H9 (cell line): ENCODE measurements around the gene BRMS1L. TPM values are rescaled to one million over a fixed set of nuclear protein-coding genes. Genes with fewer than 3 reads are reported as not detected.

Experiments used
- DNase-seq: peaks from one replicate; pipeline ENCODE4 v3.0.0-alpha.2; 2017
- H2AFZ ChIP-seq: one replicate; pipeline ENCODE4 v1.6.1; 2013; ENCODE audit warnings: mild to moderate bottlenecking, low read length, control low read depth, moderate library complexity
- H2AK5ac ChIP-seq: 2 replicates; pipeline ENCODE4 v1.6.1; 2013; ENCODE audit warnings: low read length, control low read depth, mixed read lengths; ENCODE audit not compliant: insufficient read length
- H2BK120ac ChIP-seq: one replicate; pipeline ENCODE4 v1.6.1; 2013; ENCODE audit warnings: low read depth, mild to moderate bottlenecking, low read length, control low read depth, inconsistent platforms; ENCODE audit not compliant: poor library complexity, severe bottlenecking
- H2BK12ac ChIP-seq: 2 replicates; pipeline ENCODE4 v1.6.1; 2013; ENCODE audit warnings: low read length, control low read depth, mixed read lengths, low read depth; ENCODE audit not compliant: insufficient read length
- H2BK15ac ChIP-seq: 2 replicates; pipeline ENCODE4 v1.6.1; 2013; ENCODE audit warnings: low read depth, low read length, control low read depth
- H2BK20ac ChIP-seq: one replicate; pipeline ENCODE4 v1.6.1; 2013; ENCODE audit warnings: low read depth, mild to moderate bottlenecking, low read length, control low read depth, inconsistent platforms; ENCODE audit not compliant: poor library complexity, severe bottlenecking
- H2BK5ac ChIP-seq: 2 replicates; pipeline ENCODE4 v1.6.1; 2013; ENCODE audit warnings: low read length, control low read depth, mixed read lengths; ENCODE audit not compliant: insufficient read length
- H3K14ac ChIP-seq: 2 replicates; pipeline ENCODE4 v1.6.1; 2013; ENCODE audit warnings: low read length, control low read depth; ENCODE audit not compliant: insufficient read depth
- H3K18ac ChIP-seq: 2 replicates; pipeline ENCODE4 v1.6.1; 2013; ENCODE audit warnings: low read depth, mild to moderate bottlenecking, mixed read lengths, low read length, control low read depth; ENCODE audit not compliant: insufficient read length
- H3K23ac ChIP-seq: 2 replicates; pipeline ENCODE4 v1.6.1; 2013; ENCODE audit warnings: low read length, control low read depth, mixed read lengths, low read depth; ENCODE audit not compliant: insufficient read length
- H3K23me2 ChIP-seq: 2 replicates; pipeline ENCODE4 v1.6.1; 2013; ENCODE audit warnings: low read depth, mild to moderate bottlenecking, mixed read lengths, low read length, control low read depth; ENCODE audit not compliant: insufficient read length, poor library complexity, severe bottlenecking
- H3K27ac ChIP-seq: 2 replicates; pipeline ENCODE4 v1.5.1; 2013; ENCODE audit warnings: low read length, control low read depth, mixed read lengths, low read depth; ENCODE audit not compliant: insufficient read length
- H3K27me3 ChIP-seq: 2 replicates; pipeline ENCODE4 v1.6.1; 2013; ENCODE audit warnings: low read length, control low read depth, inconsistent platforms; ENCODE audit not compliant: insufficient read depth
- H3K4ac ChIP-seq: 2 replicates; pipeline ENCODE4 v1.6.1; 2013; ENCODE audit warnings: low read depth, mild to moderate bottlenecking, control low read depth, inconsistent platforms, low read length, moderate library complexity
- H3K4me1 ChIP-seq: 2 replicates; pipeline ENCODE4 v1.6.1; 2013; ENCODE audit warnings: low read length, control low read depth, inconsistent platforms; ENCODE audit not compliant: insufficient read depth
- H3K4me2 ChIP-seq: 2 replicates; pipeline ENCODE4 v1.6.1; 2013; ENCODE audit warnings: low read length, control low read depth, mixed read lengths; ENCODE audit not compliant: insufficient read length, insufficient read depth
- H3K56ac ChIP-seq: 2 replicates; pipeline ENCODE4 v1.6.1; 2013; ENCODE audit warnings: low read depth, mild to moderate bottlenecking, mixed read lengths, low read length, control low read depth; ENCODE audit not compliant: insufficient read length
- H3K79me1 ChIP-seq: 2 replicates; pipeline ENCODE4 v1.6.1; 2013; ENCODE audit warnings: low read depth, mild to moderate bottlenecking, moderate library complexity, low read length, control low read depth, inconsistent platforms; ENCODE audit not compliant: insufficient read depth, poor library complexity, severe bottlenecking
- H3K79me2 ChIP-seq: 2 replicates; pipeline ENCODE4 v1.6.1; 2013; ENCODE audit warnings: low read length, control low read depth, inconsistent platforms; ENCODE audit not compliant: insufficient read depth
- H3K9ac ChIP-seq: 2 replicates; pipeline ENCODE4 v1.6.1; 2013; ENCODE audit warnings: low read length, control low read depth, mixed read lengths; ENCODE audit not compliant: insufficient read length; ENCODE audit errors: extremely low read depth
- H3K9me3 ChIP-seq: one replicate; pipeline ENCODE4 v1.6.1; 2013; ENCODE audit warnings: low read depth, low read length, inconsistent platforms; ENCODE audit not compliant: control insufficient read depth
- H3T11ph ChIP-seq: one replicate; pipeline ENCODE4 v1.6.1; 2013; ENCODE audit warnings: mild to moderate bottlenecking, low read length, control low read depth, inconsistent platforms
- H4K20me1 ChIP-seq: one replicate; pipeline ENCODE4 v1.6.1; 2013; ENCODE audit not compliant: control insufficient read depth, insufficient read length, insufficient read depth
- H4K5ac ChIP-seq: 2 replicates; pipeline ENCODE4 v1.6.1; 2013; ENCODE audit warnings: low read depth, mild to moderate bottlenecking, mixed read lengths, low read length, control low read depth; ENCODE audit not compliant: insufficient read length
- H4K8ac ChIP-seq: replicated peaks from 2 replicates; pipeline ENCODE4 v1.6.1; 2013; ENCODE audit warnings: low read length, control low read depth, mixed read lengths, low read depth; ENCODE audit not compliant: insufficient read length
- H4K91ac ChIP-seq: 2 replicates; pipeline ENCODE4 v1.6.1; 2013; ENCODE audit warnings: low read depth, mild to moderate bottlenecking, moderate library complexity, mixed read lengths, low read length, control low read depth; ENCODE audit not compliant: insufficient read length
- H3K27ac Mint-ChIP-seq, 3 experiments: 2 replicates in 2 of 3; 3 replicates in 1 of 3; pipeline ENCODE4 v1.8.0; 2020 to 2021; ENCODE audit warnings: mixed read lengths in 3 of 3, mild to moderate bottlenecking in 1 of 3, moderate library complexity in 1 of 3
- H3K27me3 Mint-ChIP-seq: 2 replicates; pipeline ENCODE4 v1.8.0; 2021; ENCODE audit warnings: low read depth, mild to moderate bottlenecking, moderate library complexity, mixed read lengths
- H3K36me3 Mint-ChIP-seq, 3 experiments: 2 replicates in 2 of 3; 3 replicates in 1 of 3; pipeline ENCODE4 v1.8.0; 2020 to 2021; ENCODE audit warnings: low read depth in 3 of 3, mixed read lengths in 3 of 3; ENCODE audit not compliant: insufficient read depth in 1 of 3
- H3K4me1 Mint-ChIP-seq, 2 experiments: 2 replicates each; pipeline ENCODE4 v1.8.0; 2020; ENCODE audit warnings: mixed read lengths in 2 of 2
- H3K4me3 Mint-ChIP-seq, 2 experiments: 2 replicates in 1 of 2; 3 replicates in 1 of 2; pipeline ENCODE4 v1.8.0; 2020 to 2021; ENCODE audit warnings: mild to moderate bottlenecking in 2 of 2, mixed read lengths in 2 of 2, moderate library complexity in 1 of 2
- H3K9me3 Mint-ChIP-seq, 2 experiments: 2 replicates in 1 of 2; 3 replicates in 1 of 2; pipeline ENCODE4 v1.8.0; 2020; ENCODE audit warnings: mild to moderate bottlenecking in 2 of 2, mixed read lengths in 2 of 2, moderate library complexity in 1 of 2
- WGBS: extraction: QIAGEN DNeasy Blood & Tissue Kit; methylation state at CpG from one replicate; pipeline ENCODE4 v1.1.7; 2013; ENCODE audit warnings: missing lambda C conversion rate, low lambda C conversion rate, mixed read lengths; ENCODE audit not compliant: insufficient read length; ENCODE audit errors: extremely low coverage; 5-methylcytosine and 5-hydroxymethylcytosine counted together
- total RNA-seq: library from RNA; stranded (reverse); gene quantifications from 2 replicates; pipeline ENCODE4 v1.2.1, GENCODE V29; 2021
- TF ChIP-seq, protein P1 (sequence below): fragments of 200-600 bp; sonication (generic); conservative IDR thresholded peaks from 3 replicates; pipeline ENCODE4 v1.8.0; 2021; ENCODE audit warnings: antibody characterized with exemption, mild to moderate bottlenecking

BRMS1L gene
- total RNA-seq, 1 experiment from 2014 or later: 12.9 TPM

DNA sequence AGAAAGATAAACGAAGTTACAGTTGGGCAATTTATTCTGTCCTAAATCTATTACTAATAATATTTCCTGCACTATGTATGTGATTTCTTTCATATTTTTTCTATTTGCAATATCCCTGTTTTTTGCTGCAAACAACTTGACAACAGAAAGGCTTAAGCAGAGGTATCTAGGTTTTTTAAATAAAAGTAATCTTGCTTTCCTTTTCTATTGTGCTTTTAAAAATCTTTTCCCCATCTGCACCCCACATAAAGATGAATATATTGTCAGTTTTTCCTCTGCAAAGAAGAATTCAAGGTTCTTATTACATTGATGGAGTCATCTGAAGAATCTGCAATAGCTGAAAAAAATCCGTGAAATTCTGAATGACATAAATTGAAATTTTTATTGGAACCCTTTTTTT is 16.5 kb upstream of the BRMS1L start:
- no peaks in the 10 kb centered on the region for H4K20me1 ChIP-seq
- no peak overlapping the region for H2BK120ac ChIP-seq
- H3K36me3 Mint-ChIP-seq: no peaks in the 10 kb centered on the region
- peak overlapping the region; percentile 85 to 95; a peak in 4 of 5 replicates for H3K4me3 Mint-ChIP-seq
- H3K27ac Mint-ChIP-seq: peak overlapping the region in 1 of 3 experiments; percentile 94; a peak in 1 of 7 replicates
- no peaks in the 10 kb centered on the region for H3K9me3 Mint-ChIP-seq
- DNase-seq: no peak
- H3K4me2 ChIP-seq: no peak overlapping the region
- no peak overlapping the region for H3K23ac ChIP-seq
- no peak overlapping the region for H4K91ac ChIP-seq
- H3K4ac ChIP-seq: no peak overlapping the region
- no peak overlapping the region for H4K8ac ChIP-seq
- no peak overlapping the region for H4K5ac ChIP-seq
- peaks cover 3% of the 10 kb centered on the region for H3K23me2 ChIP-seq
- H3K27me3 Mint-ChIP-seq: no peaks in the 10 kb centered on the region
- no peak overlapping the region for H3K14ac ChIP-seq
- no peaks in the 10 kb centered on the region for H3K79me2 ChIP-seq
- no peak overlapping the region for H2AK5ac ChIP-seq
- H3K9me3 ChIP-seq: no peaks in the 10 kb centered on the region
- TF ChIP-seq, protein P1, sequence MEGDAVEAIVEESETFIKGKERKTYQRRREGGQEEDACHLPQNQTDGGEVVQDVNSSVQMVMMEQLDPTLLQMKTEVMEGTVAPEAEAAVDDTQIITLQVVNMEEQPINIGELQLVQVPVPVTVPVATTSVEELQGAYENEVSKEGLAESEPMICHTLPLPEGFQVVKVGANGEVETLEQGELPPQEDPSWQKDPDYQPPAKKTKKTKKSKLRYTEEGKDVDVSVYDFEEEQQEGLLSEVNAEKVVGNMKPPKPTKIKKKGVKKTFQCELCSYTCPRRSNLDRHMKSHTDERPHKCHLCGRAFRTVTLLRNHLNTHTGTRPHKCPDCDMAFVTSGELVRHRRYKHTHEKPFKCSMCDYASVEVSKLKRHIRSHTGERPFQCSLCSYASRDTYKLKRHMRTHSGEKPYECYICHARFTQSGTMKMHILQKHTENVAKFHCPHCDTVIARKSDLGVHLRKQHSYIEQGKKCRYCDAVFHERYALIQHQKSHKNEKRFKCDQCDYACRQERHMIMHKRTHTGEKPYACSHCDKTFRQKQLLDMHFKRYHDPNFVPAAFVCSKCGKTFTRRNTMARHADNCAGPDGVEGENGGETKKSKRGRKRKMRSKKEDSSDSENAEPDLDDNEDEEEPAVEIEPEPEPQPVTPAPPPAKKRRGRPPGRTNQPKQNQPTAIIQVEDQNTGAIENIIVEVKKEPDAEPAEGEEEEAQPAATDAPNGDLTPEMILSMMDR: no peak
- no peak overlapping the region for H2BK5ac ChIP-seq
- H3K27ac ChIP-seq: no peak overlapping the region
- no peak overlapping the region for H3K18ac ChIP-seq
- H3K79me1 ChIP-seq: no peaks in the 10 kb centered on the region
- WGBS: no CpG with 5 or more reads among the region's 2 CpGs
- H3K56ac ChIP-seq: no peak overlapping the region
- H3K27me3 ChIP-seq: no peaks in the 10 kb centered on the region
- H3K4me1 Mint-ChIP-seq: peaks cover 15 to 17% of the 10 kb centered on the region in 2 experiments
- H2AFZ ChIP-seq: no peak overlapping the region
- H3T11ph ChIP-seq: no peak overlapping the region
- H2BK20ac ChIP-seq: no peak overlapping the region
- H3K4me1 ChIP-seq: no peaks in the 10 kb centered on the region
- no peak overlapping the region for H2BK12ac ChIP-seq
- no peak overlapping the region for H2BK15ac ChIP-seq
- no peak overlapping the region for H3K9ac ChIP-seq
